Measurements from ENCODE around the gene S100A1.

S100A1 gene

GRCh38 chr1:153612111-153612754 lies 16.0 kb upstream of the S100A1 start:
- POLR2A ChIA-PET, result interaction anchor here (1.9 to 3.7 kb wide), 2 partner anchors 15 to 22 kb away, joined by 25 to 31 read pairs; partner anchors contain the start of genes CHTOP, S100A1 and S100A13
- TF ChIP-seq FOXA1 (IDR thresholded peaks at IDR 0.05) (no peak), ARNT (IDR thresholded peaks at IDR 0.05) (no peak), CTBP1 (IDR thresholded peaks at IDR 0.05; ENCODE audit: borderline replicate concordance) (no peak), NFRKB (IDR thresholded peaks at IDR 0.05) (no peak), HDGF (IDR thresholded peaks at IDR 0.05; ENCODE audit: borderline replicate concordance) (no peak), FOXK2 (IDR thresholded peaks at IDR 0.05) (no peak), FOXM1 (IDR thresholded peaks at IDR 0.05; ENCODE audit: borderline replicate concordance) (no peak), BHLHE40 (IDR thresholded peaks at IDR 0.05; ENCODE audit: borderline replicate concordance) (no peak), ELF4 (IDR thresholded peaks at IDR 0.05) (no peak), L3MBTL2 (conservative IDR thresholded peaks at IDR 0.05) (no peak), TARDBP (IDR thresholded peaks at IDR 0.05) (no peak), SUZ12 (IDR thresholded peaks at IDR 0.05) (no peak)
- no peak for DNase-seq (ENCODE audit: extremely low spot score)
- CTCF ChIA-PET, result interaction anchor here (1.0 to 1.5 kb wide), 2 partner anchors 15 to 102 kb away, joined by 3 to 14 read pairs; partner anchors contain the start of gene S100A13

- DNase-seq (ENCODE audit: extremely low spot score), result no peak
- CTCF ChIA-PET, result interaction anchor here (1.0 to 1.5 kb wide), 2 partner anchors 15 to 102 kb away, joined by 3 to 14 read pairs; partner anchors contain the start of gene S100A13
- POLR2A ChIA-PET, result interaction anchor here (1.9 to 3.7 kb wide), 2 partner anchors 14 to 22 kb away, joined by 25 to 31 read pairs; partner anchors contain the start of genes CHTOP, S100A1 and S100A13
- no peak for TF ChIP-seq TARDBP (IDR thresholded peaks at IDR 0.05)
- TF ChIP-seq LEF1 (IDR thresholded peaks at IDR 0.05; ENCODE audit: borderline replicate concordance), result no peak
- no peak for TF ChIP-seq FOXK2 (IDR thresholded peaks at IDR 0.05)
- no peak for TF ChIP-seq HDGF (IDR thresholded peaks at IDR 0.05; ENCODE audit: borderline replicate concordance)
- no peak for TF ChIP-seq NFRKB (IDR thresholded peaks at IDR 0.05)
- no peak for TF ChIP-seq ELF4 (IDR thresholded peaks at IDR 0.05)
- TF ChIP-seq ZNF384 (IDR thresholded peaks at IDR 0.05), result no peak
- no peak for TF ChIP-seq FOXA1 (IDR thresholded peaks at IDR 0.05)
- no peak for TF ChIP-seq FOXM1 (IDR thresholded peaks at IDR 0.05; ENCODE audit: borderline replicate concordance)
- TF ChIP-seq SP1 (IDR thresholded peaks at IDR 0.05), result no peak
- TF ChIP-seq SUZ12 (IDR thresholded peaks at IDR 0.05), result no peak
- no peak for TF ChIP-seq PKNOX1 (IDR thresholded peaks at IDR 0.05)
- no peak for TF ChIP-seq ARNT (IDR thresholded peaks at IDR 0.05)
- no peak for TF ChIP-seq L3MBTL2 (conservative IDR thresholded peaks at IDR 0.05)
- no peak for TF ChIP-seq CTBP1 (IDR thresholded peaks at IDR 0.05; ENCODE audit: borderline replicate concordance)
- no peak for TF ChIP-seq BHLHE40 (IDR thresholded peaks at IDR 0.05; ENCODE audit: borderline replicate concordance)
Measured at GRCh38 chr1:153612755-153613331, 15.4 kb upstream of the S100A1 start, which contains the start of gene S100A16. Gene S100A16, minus strand, starts transcription at chr1:153613137. Its CDS starts 4,986 bp downstream, at chr1:153608151.

- TF ChIP-seq FOXK2 (IDR thresholded peaks at IDR 0.05), result no peak
- ChIA-PET CTCF (interaction anchor here (1.0 kb wide), 1 partner anchor 103 kb away, joined by 3 read pairs; no protein-coding TSS in a partner anchor), POLR2A (interaction anchor here (1.9 to 6.3 kb wide), 3 partner anchors 14 to 21 kb away, joined by 25 to 72 read pairs (median 31); partner anchors contain the start of genes CHTOP, S100A1 and S100A13)
- DNase-seq (ENCODE audit: extremely low spot score), result no peak
Measured at GRCh38 chr1:153613406-153613805, 14.8 kb upstream of the S100A1 start.

- DNase-seq (ENCODE audit: extremely low spot score), result no peak
- ChIA-PET CTCF (interaction anchor here (0.6 to 2.8 kb wide), 2 partner anchors 13 to 181 kb away, joined by 3 to 27 read pairs; partner anchors contain the start of genes S100A1 and S100A13), POLR2A (interaction anchor here (0.9 to 6.3 kb wide), 3 partner anchors 9 to 20 kb away, joined by 4 to 72 read pairs (median 28); partner anchors contain the start of genes CHTOP, S100A1 and S100A13)
- TF ChIP-seq CTBP1 (IDR thresholded peaks at IDR 0.05; ENCODE audit: borderline replicate concordance) (no peak), SUZ12 (IDR thresholded peaks at IDR 0.05) (no peak), HDGF (IDR thresholded peaks at IDR 0.05; ENCODE audit: borderline replicate concordance) (no peak)
Measured at GRCh38 chr1:153614189-153614900, 13.9 kb upstream of the S100A1 start.

- CTCF ChIA-PET, result interaction anchor here (0.6 to 2.8 kb wide), 2 partner anchors 13 to 182 kb away, joined by 3 to 27 read pairs; partner anchors contain the start of genes S100A1 and S100A13
- DNase-seq (ENCODE audit: extremely low spot score), result no peak
- TF ChIP-seq NFRKB (IDR thresholded peaks at IDR 0.05), result no peak
- no peak for TF ChIP-seq ZNF384 (IDR thresholded peaks at IDR 0.05)
- no peak for TF ChIP-seq FOXK2 (IDR thresholded peaks at IDR 0.05)
- no peak for TF ChIP-seq SUZ12 (IDR thresholded peaks at IDR 0.05)
- no peak for TF ChIP-seq FOXA1 (IDR thresholded peaks at IDR 0.05)
- POLR2A ChIA-PET, result interaction anchor here (0.9 to 6.3 kb wide), 3 partner anchors 9 to 19 kb away, joined by 4 to 72 read pairs (median 28); partner anchors contain the start of genes CHTOP, S100A1 and S100A13
Measured at GRCh38 chr1:153614906-153615305, 13.3 kb upstream of the S100A1 start.

GRCh38 chr1:153615406-153615805 lies 12.8 kb upstream of the S100A1 start:
- ChIA-PET POLR2A (interaction anchor here (1.0 to 6.3 kb wide), 3 partner anchors 12 to 19 kb away, joined by 3 to 72 read pairs (median 28); partner anchors contain the start of genes CHTOP, S100A1 and S100A13), CTCF (interaction anchor here (0.6 to 2.8 kb wide), 2 partner anchors 12 to 182 kb away, joined by 3 to 27 read pairs; partner anchors contain the start of genes S100A1 and S100A13)
- TF ChIP-seq CTBP1 (IDR thresholded peaks at IDR 0.05; ENCODE audit: borderline replicate concordance) (no peak), FOXA1 (IDR thresholded peaks at IDR 0.05) (no peak), LEF1 (IDR thresholded peaks at IDR 0.05; ENCODE audit: borderline replicate concordance) (no peak), BHLHE40 (IDR thresholded peaks at IDR 0.05; ENCODE audit: borderline replicate concordance) (no peak), HDGF (IDR thresholded peaks at IDR 0.05; ENCODE audit: borderline replicate concordance) (no peak), L3MBTL2 (conservative IDR thresholded peaks at IDR 0.05) (no peak), SUZ12 (IDR thresholded peaks at IDR 0.05) (no peak), PKNOX1 (IDR thresholded peaks at IDR 0.05) (no peak), ZNF384 (IDR thresholded peaks at IDR 0.05) (no peak)
- DNase-seq (ENCODE audit: extremely low spot score), result no peak

Measured in HEK293T (cell line).